Measurements from ENCODE around the gene LIN37. TPM values are rescaled to one million over a fixed set of nuclear protein-coding genes. Genes with fewer than 3 reads are reported as not detected.

The LIN37 gene
- total RNA-seq, 1 donor from 2014 or later, result 9.0 TPM

Other genes starting within 250 kb of the LIN37 start
- under 0.01 TPM for gene DMKN, start 234.9 kb upstream of the LIN37 start, total RNA-seq
- not detected for gene SBSN, start 220.3 kb upstream of the LIN37 start, total RNA-seq
- not detected for gene GAPDHS, start 215.1 kb upstream of the LIN37 start, total RNA-seq
- gene TMEM147, start 202.9 kb upstream of the LIN37 start, total RNA-seq, result 50.1 TPM
- not detected for gene ATP4A, start 184.9 kb upstream of the LIN37 start, total RNA-seq
- gene PMIS2, start 162.4 kb upstream of the LIN37 start, total RNA-seq, result not detected
- 5.3 TPM for gene HAUS5, start 135.8 kb upstream of the LIN37 start, total RNA-seq
- 21.6 TPM for gene RBM42, start 119.5 kb upstream of the LIN37 start, total RNA-seq
- gene ETV2, start 106.8 kb upstream of the LIN37 start, total RNA-seq, result 0.82 TPM
- gene COX6B1, start 100.3 kb upstream of the LIN37 start, total RNA-seq, result 210 TPM
- gene UPK1A, start 82.1 kb upstream of the LIN37 start, total RNA-seq, result not detected
- gene ZBTB32, start 44.0 kb upstream of the LIN37 start, total RNA-seq, result not detected
- 3.7 TPM for gene KMT2B, start 30.6 kb upstream of the LIN37 start, total RNA-seq
- gene IGFLR1, start 6.1 kb upstream of the LIN37 start, total RNA-seq, result 2.9 TPM
- 9.4 TPM for gene U2AF1L4, start 3.2 kb upstream of the LIN37 start, total RNA-seq
- gene PSENEN, start 2.9 kb upstream of the LIN37 start, total RNA-seq, result 5.7 TPM
- under 0.01 TPM for gene HSPB6, start 8.5 kb downstream of the LIN37 start, total RNA-seq
- 3.3 TPM for gene PROSER3, start 9.6 kb downstream of the LIN37 start, total RNA-seq
- 52.6 TPM for gene ARHGAP33, start 27.0 kb downstream of the LIN37 start, total RNA-seq
- gene PRODH2, start 64.3 kb downstream of the LIN37 start, total RNA-seq, result not detected
- gene NPHS1, start 103.9 kb downstream of the LIN37 start, total RNA-seq, result 1.2 TPM
- gene KIRREL2, start 108.3 kb downstream of the LIN37 start, total RNA-seq, result 0.41 TPM
- 214 TPM for gene APLP1, start 120.0 kb downstream of the LIN37 start, total RNA-seq
- gene NFKBID, start 152.0 kb downstream of the LIN37 start, total RNA-seq, result 2.4 TPM
- gene HCST, start 154.0 kb downstream of the LIN37 start, total RNA-seq, result 0.41 TPM
- gene TYROBP, start 159.7 kb downstream of the LIN37 start, total RNA-seq, result 2.9 TPM
- 7.7 TPM for gene LRFN3, start 187.8 kb downstream of the LIN37 start, total RNA-seq
- gene SDHAF1, start 246.6 kb downstream of the LIN37 start, total RNA-seq, result 13.9 TPM

All from frontal cortex (tissue), 1 donor.